Measurements from ENCODE around the gene DAGLA. TPM values are rescaled to one million over a fixed set of nuclear protein-coding genes. Genes with fewer than 3 reads are reported as not detected.

The DAGLA gene
- total RNA-seq, 1 donor from 2014 or later, result 1.1 TPM

DNA sequence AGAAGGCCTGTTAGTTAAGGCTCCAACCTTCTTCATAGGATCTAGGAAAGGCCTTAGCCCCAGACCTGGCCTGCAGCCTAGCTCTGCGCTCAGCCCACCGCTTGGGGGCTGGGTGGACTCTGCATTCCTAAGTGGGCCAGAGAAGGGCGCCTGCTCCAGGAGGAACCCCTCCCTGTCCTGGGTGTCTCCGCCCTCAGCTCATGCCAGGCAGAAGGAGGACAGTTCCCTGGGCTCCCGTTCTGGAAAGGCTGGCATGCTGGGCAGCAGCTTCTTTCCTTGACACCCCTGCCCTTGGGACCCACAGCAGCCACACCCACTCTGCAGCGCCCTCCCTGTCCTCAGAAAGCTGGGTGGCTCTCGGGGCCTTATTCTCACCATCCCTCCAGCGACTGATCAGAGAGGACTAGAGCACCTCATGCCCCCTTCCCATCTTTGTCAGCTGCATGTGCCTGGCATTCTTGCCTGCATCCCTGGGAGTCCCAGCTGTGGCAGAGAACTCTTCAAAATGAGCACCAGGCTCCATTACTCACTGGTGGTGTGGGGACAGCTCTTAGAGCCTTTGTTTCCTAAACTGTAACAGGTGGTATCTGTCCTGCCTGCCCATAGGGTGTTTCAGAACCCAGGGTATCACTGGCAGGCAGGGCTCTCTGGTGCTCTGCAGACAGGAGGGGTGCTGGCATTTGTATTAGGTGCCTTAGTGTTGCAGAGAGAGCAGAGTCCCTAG lies 51.9 kb downstream of the DAGLA start:
- H3K27ac ChIP-seq, result no peak overlapping the region
- H3K9me3 ChIP-seq (ENCODE audit: low read depth), result no peaks in the 10 kb centered on the region
- no peak for DNase-seq (ENCODE audit: low spot score)
- no peak overlapping the region for H3K4me3 Mint-ChIP-seq
- H3K4me1 ChIP-seq, result no peaks in the 10 kb centered on the region
- H3K36me3 ChIP-seq, result no peaks in the 10 kb centered on the region
- no peak overlapping the region for H2AFZ ChIP-seq (replicated peaks)
- no peak overlapping the region for H3K27ac Mint-ChIP-seq
- no peak overlapping the region for H3K4me2 ChIP-seq
- TF ChIP-seq EZH2 (IDR thresholded peaks at IDR 0.05) (no peak), EZH2phosphoT487 (IDR thresholded peaks at IDR 0.05) (no peak)
- TF ChIP-seq, protein P1, sequence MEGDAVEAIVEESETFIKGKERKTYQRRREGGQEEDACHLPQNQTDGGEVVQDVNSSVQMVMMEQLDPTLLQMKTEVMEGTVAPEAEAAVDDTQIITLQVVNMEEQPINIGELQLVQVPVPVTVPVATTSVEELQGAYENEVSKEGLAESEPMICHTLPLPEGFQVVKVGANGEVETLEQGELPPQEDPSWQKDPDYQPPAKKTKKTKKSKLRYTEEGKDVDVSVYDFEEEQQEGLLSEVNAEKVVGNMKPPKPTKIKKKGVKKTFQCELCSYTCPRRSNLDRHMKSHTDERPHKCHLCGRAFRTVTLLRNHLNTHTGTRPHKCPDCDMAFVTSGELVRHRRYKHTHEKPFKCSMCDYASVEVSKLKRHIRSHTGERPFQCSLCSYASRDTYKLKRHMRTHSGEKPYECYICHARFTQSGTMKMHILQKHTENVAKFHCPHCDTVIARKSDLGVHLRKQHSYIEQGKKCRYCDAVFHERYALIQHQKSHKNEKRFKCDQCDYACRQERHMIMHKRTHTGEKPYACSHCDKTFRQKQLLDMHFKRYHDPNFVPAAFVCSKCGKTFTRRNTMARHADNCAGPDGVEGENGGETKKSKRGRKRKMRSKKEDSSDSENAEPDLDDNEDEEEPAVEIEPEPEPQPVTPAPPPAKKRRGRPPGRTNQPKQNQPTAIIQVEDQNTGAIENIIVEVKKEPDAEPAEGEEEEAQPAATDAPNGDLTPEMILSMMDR (IDR thresholded peaks at IDR 0.05), result no peak
- no peaks in the 10 kb centered on the region for H3F3A ChIP-seq (ENCODE audit: low read depth)
- H4K20me1 ChIP-seq (ENCODE audit: low read depth), result peaks cover 6% of the 10 kb centered on the region
- peaks cover 5% of the 10 kb centered on the region for H3K27me3 Mint-ChIP-seq (ENCODE audit: insufficient read depth, low read depth)
- H3K4me1 Mint-ChIP-seq, result peaks cover 4% of the 10 kb centered on the region
- H3K79me2 ChIP-seq (ENCODE audit: low read depth), result no peaks in the 10 kb centered on the region
- H3K9ac ChIP-seq, result no peak overlapping the region
- peaks cover 3% of the 10 kb centered on the region for H3K36me3 Mint-ChIP-seq
- H3K27me3 ChIP-seq, result no peaks in the 10 kb centered on the region
- no peaks in the 10 kb centered on the region for H3K9me3 Mint-ChIP-seq
- H3K4me3 ChIP-seq, result no peak overlapping the region

DNA sequence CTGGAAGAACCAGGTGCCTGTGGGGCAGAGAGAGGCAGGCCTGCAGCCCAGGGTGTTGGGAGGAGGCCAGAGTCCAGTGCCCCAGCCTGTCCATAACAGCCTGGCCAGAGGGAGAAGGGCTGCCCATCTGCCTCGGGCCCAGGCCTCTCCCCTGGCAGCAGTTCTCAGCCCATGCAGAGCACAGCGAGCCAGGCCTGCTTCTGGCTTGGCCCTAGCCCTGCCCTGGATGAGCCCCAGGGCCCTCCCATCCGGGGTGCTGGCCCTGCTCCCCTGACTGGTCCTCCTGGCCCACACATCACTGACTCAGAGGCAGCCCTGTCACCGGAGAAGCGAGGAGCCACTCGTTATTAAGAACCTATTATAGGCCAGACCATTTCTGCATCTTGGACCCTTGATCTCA lies 52.5 kb downstream of the DAGLA start:
- no peak for DNase-seq (ENCODE audit: low spot score)
- H3K79me2 ChIP-seq (ENCODE audit: low read depth), result no peaks in the 10 kb centered on the region
- no peak overlapping the region for H3K27ac Mint-ChIP-seq
- H4K20me1 ChIP-seq (ENCODE audit: low read depth), result peaks cover 6% of the 10 kb centered on the region
- no peak overlapping the region for H3K4me2 ChIP-seq
- H3K9me3 ChIP-seq (ENCODE audit: low read depth), result no peaks in the 10 kb centered on the region
- H3K27ac ChIP-seq, result no peak overlapping the region
- TF ChIP-seq EZH2phosphoT487 (IDR thresholded peaks at IDR 0.05), result no peak
- no peak for TF ChIP-seq EZH2 (IDR thresholded peaks at IDR 0.05)
- TF ChIP-seq, protein P1 (IDR thresholded peaks at IDR 0.05), result no peak
- H3K36me3 ChIP-seq, result no peaks in the 10 kb centered on the region
- H3K4me1 ChIP-seq, result no peaks in the 10 kb centered on the region
- no peak overlapping the region for H3K4me3 Mint-ChIP-seq
- H2AFZ ChIP-seq (replicated peaks), result no peak overlapping the region
- H3K4me3 ChIP-seq, result no peak overlapping the region
- no peaks in the 10 kb centered on the region for H3F3A ChIP-seq (ENCODE audit: low read depth)
- no peak overlapping the region for H3K9ac ChIP-seq
- no peaks in the 10 kb centered on the region for H3K27me3 ChIP-seq
- peaks cover 6% of the 10 kb centered on the region for H3K27me3 Mint-ChIP-seq (ENCODE audit: insufficient read depth, low read depth)
- H3K4me1 Mint-ChIP-seq, result peaks cover 4% of the 10 kb centered on the region
- peaks cover 3% of the 10 kb centered on the region for H3K36me3 Mint-ChIP-seq
- H3K9me3 Mint-ChIP-seq, result no peaks in the 10 kb centered on the region

DNA sequence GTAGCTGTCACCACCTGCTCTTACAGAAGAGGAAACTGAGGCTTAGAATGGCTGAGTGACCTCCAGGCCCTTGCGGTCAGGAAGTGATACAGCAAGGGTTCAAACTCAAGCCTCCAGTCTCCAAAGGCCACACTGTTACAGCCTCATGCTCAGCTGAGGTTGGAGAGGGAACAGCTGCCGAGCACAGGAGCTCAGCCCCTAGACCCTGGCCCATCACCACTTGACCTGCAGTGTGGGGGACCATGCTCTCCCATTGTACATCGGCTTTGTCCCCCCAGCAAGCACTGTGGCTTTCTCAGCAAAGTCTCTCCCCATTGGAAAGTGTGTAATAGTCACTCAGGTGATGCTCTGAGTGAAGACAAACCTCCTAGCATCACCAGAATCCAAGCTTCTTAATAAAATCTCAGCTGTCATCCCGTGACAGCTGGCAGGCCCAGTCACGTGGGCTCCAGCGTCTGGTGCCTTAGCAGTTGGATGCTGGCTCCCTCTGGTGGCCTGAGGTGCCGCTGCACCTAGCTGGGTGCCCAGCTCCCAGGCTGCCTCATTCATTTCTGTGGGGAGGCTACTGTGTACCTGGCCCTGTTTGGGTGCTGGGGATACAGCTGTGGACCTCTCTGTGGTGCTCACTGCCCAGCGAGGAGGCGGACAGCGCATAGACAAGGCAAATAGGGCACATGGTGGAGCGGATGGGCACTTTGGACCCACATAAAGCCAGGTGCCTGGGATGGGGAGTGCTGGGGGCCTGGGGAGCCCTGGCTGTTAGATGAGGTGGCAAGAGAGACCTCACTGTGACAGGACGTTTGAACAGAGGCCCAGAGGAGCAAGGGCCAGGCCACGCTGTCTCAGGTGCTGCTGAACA lies 53.2 kb downstream of the DAGLA start:
- H3K9me3 Mint-ChIP-seq, result no peaks in the 10 kb centered on the region
- Histone ChIP-seq H3K4me1 (no peaks in the 10 kb centered on the region), H3K36me3 (no peaks in the 10 kb centered on the region), H3K9me3 (ENCODE audit: low read depth) (no peaks in the 10 kb centered on the region), H3K27me3 (no peaks in the 10 kb centered on the region), H3K79me2 (ENCODE audit: low read depth) (no peaks in the 10 kb centered on the region), H3K27ac (no peak overlapping the region), H3K4me2 (no peak overlapping the region), H3K9ac (no peak overlapping the region), H3F3A (ENCODE audit: low read depth) (no peaks in the 10 kb centered on the region), H2AFZ (replicated peaks) (no peak overlapping the region), H4K20me1 (ENCODE audit: low read depth) (peaks cover 6% of the 10 kb centered on the region), H3K4me3 (no peak overlapping the region)
- H3K4me3 Mint-ChIP-seq, result peak overlapping the region; percentile 41
- no peak for TF ChIP-seq EZH2phosphoT487 (IDR thresholded peaks at IDR 0.05)
- TF ChIP-seq, protein P1 (IDR thresholded peaks at IDR 0.05), result peak; percentile 98
- H3K27me3 Mint-ChIP-seq (ENCODE audit: insufficient read depth, low read depth), result peaks cover 6% of the 10 kb centered on the region
- DNase-seq (ENCODE audit: low spot score), result peak; percentile 91
- peaks cover under 1% of the 10 kb centered on the region for H3K36me3 Mint-ChIP-seq
- H3K4me1 Mint-ChIP-seq, result peaks cover 4% of the 10 kb centered on the region
- peak overlapping the region; percentile 91 for H3K27ac Mint-ChIP-seq

Data from neural progenitor cell (in vitro differentiated cells).